ENCODE data around the gene ZFYVE19. TPM values are rescaled to one million over a fixed set of nuclear protein-coding genes. Genes with fewer than 3 reads are reported as not detected.

ZFYVE19 gene, protein sequence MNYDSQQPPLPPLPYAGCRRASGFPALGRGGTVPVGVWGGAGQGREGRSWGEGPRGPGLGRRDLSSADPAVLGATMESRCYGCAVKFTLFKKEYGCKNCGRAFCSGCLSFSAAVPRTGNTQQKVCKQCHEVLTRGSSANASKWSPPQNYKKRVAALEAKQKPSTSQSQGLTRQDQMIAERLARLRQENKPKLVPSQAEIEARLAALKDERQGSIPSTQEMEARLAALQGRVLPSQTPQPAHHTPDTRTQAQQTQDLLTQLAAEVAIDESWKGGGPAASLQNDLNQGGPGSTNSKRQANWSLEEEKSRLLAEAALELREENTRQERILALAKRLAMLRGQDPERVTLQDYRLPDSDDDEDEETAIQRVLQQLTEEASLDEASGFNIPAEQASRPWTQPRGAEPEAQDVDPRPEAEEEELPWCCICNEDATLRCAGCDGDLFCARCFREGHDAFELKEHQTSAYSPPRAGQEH
- total RNA-seq (2022; extraction: Qiagen RNA extraction; ENCODE audit: low read depth): 17.6 to 19.5 TPM (median 18.1 TPM) in 5 replicates

DNA sequence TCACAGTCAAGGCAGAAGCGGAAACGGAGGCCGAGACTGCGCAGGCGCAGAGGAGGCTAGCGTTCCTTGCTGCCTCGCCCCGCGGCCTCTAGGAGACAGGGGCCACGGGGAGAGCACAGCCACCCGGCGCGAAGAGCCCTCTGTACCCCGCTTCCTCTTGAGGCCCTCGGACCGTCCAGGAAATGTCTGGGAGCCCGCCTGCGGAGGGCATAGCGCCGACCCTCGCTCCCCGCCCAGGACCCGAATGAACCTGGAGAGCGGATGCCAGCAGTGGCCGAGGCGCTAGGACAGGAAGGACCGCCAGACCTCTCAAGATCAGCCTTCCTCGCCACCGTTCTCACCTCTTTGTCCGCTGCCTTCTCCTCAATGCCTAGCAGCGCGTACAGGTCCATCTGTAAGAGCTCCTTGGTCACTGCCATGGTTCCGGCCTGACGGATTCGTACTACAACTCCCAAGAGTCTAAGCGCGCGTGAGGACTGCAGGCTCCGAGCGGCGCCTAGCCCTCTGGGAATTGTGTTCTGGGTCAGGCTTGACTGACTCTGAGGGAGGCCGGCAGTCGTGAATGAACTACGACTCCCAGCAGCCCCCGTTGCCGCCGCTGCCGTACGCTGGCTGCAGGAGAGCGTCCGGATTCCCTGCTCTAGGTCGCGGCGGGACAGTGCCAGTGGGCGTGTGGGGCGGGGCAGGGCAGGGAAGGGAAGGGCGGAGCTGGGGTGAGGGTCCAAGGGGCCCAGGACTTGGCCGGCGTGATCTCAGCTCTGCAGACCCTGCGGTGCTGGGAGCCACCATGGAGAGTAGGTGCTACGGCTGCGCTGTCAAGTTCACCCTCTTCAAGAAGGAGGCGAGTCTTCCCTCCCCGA is at the start of gene ZFYVE19, which contains the start of gene DNAJC17:
TSS of gene ZFYVE19 (plus strand) at position 62 of the 860 bp plus-strand sequence. CDS start at position 563, 501 bp downstream.
TSS of gene DNAJC17 (minus strand) at position 446 of the 860 bp plus-strand sequence. CDS start at position 419, 27 bp downstream.

DNA sequence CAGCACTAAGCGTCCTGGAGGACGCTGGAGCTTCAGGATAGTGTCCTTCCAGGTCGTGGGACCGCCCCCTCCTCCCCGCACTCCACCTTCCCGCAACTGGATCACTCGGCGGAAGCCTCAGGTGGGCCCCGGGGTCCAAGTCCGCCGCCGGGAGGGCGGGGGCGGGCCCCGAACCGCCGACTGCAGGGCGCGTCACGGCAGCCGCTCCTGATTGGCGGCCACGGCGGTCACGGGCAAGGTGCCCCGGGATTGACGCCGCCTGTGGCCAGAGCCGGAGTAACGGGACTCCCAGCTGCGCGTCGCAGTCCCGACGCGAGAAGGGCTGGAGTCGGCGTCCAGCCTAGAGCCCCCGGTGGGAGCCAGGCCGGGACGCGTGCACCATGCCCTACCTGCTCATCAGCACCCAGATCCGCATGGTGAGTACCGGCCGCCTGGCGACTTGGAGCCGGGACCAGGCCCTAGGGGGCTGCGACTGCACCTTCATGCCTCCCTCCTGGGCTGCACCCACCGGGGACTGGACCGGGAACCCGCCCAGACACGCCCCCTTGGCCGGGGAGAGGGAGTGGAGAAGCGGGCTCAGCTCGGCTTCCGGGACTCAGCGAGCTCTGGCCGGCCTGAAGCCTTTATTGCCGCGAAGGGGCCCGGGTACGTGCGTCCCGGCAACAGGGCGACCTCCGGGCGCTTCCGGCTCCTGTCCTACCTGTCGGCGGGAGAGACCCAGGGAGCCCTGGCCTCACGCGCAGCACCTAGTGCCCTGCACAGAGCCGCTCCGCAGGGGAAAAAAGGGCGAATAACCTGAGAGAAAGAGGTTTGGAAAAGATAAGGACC is 42.9 kb upstream of the ZFYVE19 start, which contains the start of gene GCHFR:
TSS of gene GCHFR (plus strand) at position 268 of the 828 bp plus-strand sequence. CDS start at position 381, 113 bp downstream.

GRCh38 chr15:40769274-40770146 is 37.4 kb upstream of the ZFYVE19 start, which contains the start of gene C15orf62:
Gene C15orf62, plus strand, starts transcription at chr15:40769980. Its CDS starts 516 bp downstream, at chr15:40770496.

GRCh38 chr15:40828447-40829036 is 21.7 kb downstream of the ZFYVE19 start, which contains the start of gene PPP1R14D:
Gene PPP1R14D, minus strand, starts transcription at chr15:40828708. Its CDS starts 67 bp downstream, at chr15:40828641.

DNA sequence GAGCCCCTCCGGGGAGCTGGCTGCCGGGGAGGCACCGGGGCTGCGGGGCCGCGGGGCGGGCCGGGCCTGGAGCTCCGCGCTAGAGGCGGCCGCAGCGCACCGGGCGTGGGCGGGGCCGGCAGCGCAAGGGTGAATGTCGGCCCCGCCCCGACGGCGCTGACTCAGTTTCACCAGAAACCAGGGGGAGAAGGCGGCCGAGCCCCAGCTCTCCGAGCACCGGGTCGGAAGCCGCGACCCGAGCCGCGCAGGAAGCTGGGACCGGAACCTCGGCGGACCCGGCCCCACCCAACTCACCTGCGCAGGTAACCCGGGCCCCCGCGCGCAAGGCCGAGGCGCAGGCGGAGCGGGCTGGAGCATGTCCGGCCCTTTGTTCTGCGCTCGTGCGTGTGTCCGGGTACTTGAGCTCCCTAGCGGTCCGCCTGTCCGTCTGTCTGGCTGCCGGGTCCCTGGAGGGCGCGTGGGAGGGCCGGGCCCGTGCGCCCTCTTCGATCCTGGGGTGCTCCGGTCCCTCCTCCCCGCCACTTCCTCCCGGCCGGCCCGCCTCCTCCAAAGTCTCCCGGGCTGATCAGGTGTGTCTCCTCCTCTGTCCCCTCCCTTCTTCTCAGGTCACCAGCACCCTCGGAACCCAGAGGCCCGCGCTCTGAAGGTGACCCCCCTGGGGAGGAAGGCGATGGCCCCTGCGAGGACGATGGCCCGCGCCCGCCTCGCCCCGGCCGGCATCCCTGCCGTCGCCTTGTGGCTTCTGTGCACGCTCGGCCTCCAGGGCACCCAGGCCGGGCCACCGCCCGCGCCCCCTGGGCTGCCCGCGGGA is 37.2 kb downstream of the ZFYVE19 start, which contains the start of gene SPINT1:
TSS of gene SPINT1 (plus strand) at position 164 of the 811 bp plus-strand sequence. CDS start at position 671, 507 bp downstream.

Other genes with a start within 250 kb of the ZFYVE19 start
- 13.8 to 20.0 TPM (median 18.1 TPM) in 5 replicates for gene CCDC32, start 242.0 kb upstream of the ZFYVE19 start, total RNA-seq (2022; extraction: Qiagen RNA extraction; ENCODE audit: low read depth)
- 15.2 to 16.6 TPM (median 16.0 TPM) in 5 replicates for gene RPUSD2, start 237.8 kb upstream of the ZFYVE19 start, total RNA-seq (2022; extraction: Qiagen RNA extraction; ENCODE audit: low read depth)
- gene KNL1, start 212.8 kb upstream of the ZFYVE19 start, total RNA-seq (2022; extraction: Qiagen RNA extraction; ENCODE audit: low read depth): 6.4 to 9.4 TPM (median 8.4 TPM) in 5 replicates
- 17.5 to 20.8 TPM (median 18.8 TPM) in 5 replicates for gene RAD51, start 111.9 kb upstream of the ZFYVE19 start, total RNA-seq (2022; extraction: Qiagen RNA extraction; ENCODE audit: low read depth)
- 21.9 to 25.0 TPM (median 24.0 TPM) in 5 replicates for gene RMDN3, start 51.8 kb upstream of the ZFYVE19 start, total RNA-seq (2022; extraction: Qiagen RNA extraction; ENCODE audit: low read depth)
- 6.8 to 8.8 TPM (median 7.4 TPM) in 5 replicates for gene GCHFR, start 43.0 kb upstream of the ZFYVE19 start, total RNA-seq (2022; extraction: Qiagen RNA extraction; ENCODE audit: low read depth)
- 0.07 to 0.14 TPM (median 0.12 TPM) in 4 of 5 replicates, not detected in the other for gene C15orf62, start 37.1 kb upstream of the ZFYVE19 start, total RNA-seq (2022; extraction: Qiagen RNA extraction; ENCODE audit: low read depth)
- gene DNAJC17, start 384 bp downstream of the ZFYVE19 start, total RNA-seq (2022; extraction: Qiagen RNA extraction; ENCODE audit: low read depth): 20.9 to 26.7 TPM (median 24.3 TPM) in 5 replicates
- 0.19 to 0.35 TPM (median 0.28 TPM) in 3 of 5 replicates, not detected in the others for gene PPP1R14D, start 21.6 kb downstream of the ZFYVE19 start, total RNA-seq (2022; extraction: Qiagen RNA extraction; ENCODE audit: low read depth)
- gene SPINT1, start 37.0 kb downstream of the ZFYVE19 start, total RNA-seq (2022; extraction: Qiagen RNA extraction; ENCODE audit: low read depth): 0.79 to 1.1 TPM (median 0.85 TPM) in 5 replicates
- 4.9 to 6.1 TPM (median 5.3 TPM) in 5 replicates for gene RHOV, start 67.1 kb downstream of the ZFYVE19 start, total RNA-seq (2022; extraction: Qiagen RNA extraction; ENCODE audit: low read depth)
- 21.5 to 25.1 TPM (median 22.6 TPM) in 5 replicates for gene VPS18, start 87.4 kb downstream of the ZFYVE19 start, total RNA-seq (2022; extraction: Qiagen RNA extraction; ENCODE audit: low read depth)
- gene DLL4, start 122.3 kb downstream of the ZFYVE19 start, total RNA-seq (2022; extraction: Qiagen RNA extraction; ENCODE audit: low read depth): 0.40 to 0.63 TPM (median 0.51 TPM) in 5 replicates
- gene CHAC1, start 146.4 kb downstream of the ZFYVE19 start, total RNA-seq (2022; extraction: Qiagen RNA extraction; ENCODE audit: low read depth): 3.5 to 6.9 TPM (median 3.9 TPM) in 5 replicates

All from A549 treated with DMSO at 1 μM for 4 hours (cell line).